MM.1S (cell line): ENCODE results near the gene NRXN3.

Experiments used
- CTCF ChIP-seq: fragments of 300-600 bp; sonication (generic); IDR thresholded peaks from 2 replicates; pipeline ENCODE4 v1.5.1; 2016; ENCODE audit warnings: antibody characterized with exemption, low read length, mixed read lengths
- EZH2 ChIP-seq: fragments of 300-600 bp; sonication (generic); optimal IDR thresholded peaks from 2 replicates; pipeline ENCODE3; 2017; ENCODE audit warnings: low read depth, mild to moderate bottlenecking, antibody characterized with exemption, low read length, mixed read lengths
- EZH2phosphoT487 ChIP-seq: fragments of 300-600 bp; sonication (generic); IDR thresholded peaks from 2 replicates; pipeline ENCODE4 v1.6.1; 2018; ENCODE audit warnings: antibody characterized with exemption, low read length

- TF ChIP-seq CTCF (no peak), EZH2phosphoT487 (no peak), EZH2 (no peak)
These were observed 1431.4 kb downstream of the NRXN3 start for GRCh38 chr14:79601579-79601978.
